NCI-H2196 treated with DMSO at 0.1 percent for 48 hours (cell line): ENCODE data around the gene ZNF526.

Experiments
- DNase-seq: peaks from one replicate; lab custom pipeline; 2025; ENCODE audit not compliant: unreplicated experiment; lab: John Stamatoyannopoulos, UW

ZNF526 gene

GRCh38 chr19:42196011-42197001 is 23.8 kb upstream of the ZNF526 start:
- no peak for DNase-seq

- no peak for DNase-seq
These were observed 22.7 kb upstream of the ZNF526 start for GRCh38 chr19:42197375-42197817.

GRCh38 chr19:42198676-42199439 is 21.3 kb upstream of the ZNF526 start:
- DNase-seq = no peak

DNA sequence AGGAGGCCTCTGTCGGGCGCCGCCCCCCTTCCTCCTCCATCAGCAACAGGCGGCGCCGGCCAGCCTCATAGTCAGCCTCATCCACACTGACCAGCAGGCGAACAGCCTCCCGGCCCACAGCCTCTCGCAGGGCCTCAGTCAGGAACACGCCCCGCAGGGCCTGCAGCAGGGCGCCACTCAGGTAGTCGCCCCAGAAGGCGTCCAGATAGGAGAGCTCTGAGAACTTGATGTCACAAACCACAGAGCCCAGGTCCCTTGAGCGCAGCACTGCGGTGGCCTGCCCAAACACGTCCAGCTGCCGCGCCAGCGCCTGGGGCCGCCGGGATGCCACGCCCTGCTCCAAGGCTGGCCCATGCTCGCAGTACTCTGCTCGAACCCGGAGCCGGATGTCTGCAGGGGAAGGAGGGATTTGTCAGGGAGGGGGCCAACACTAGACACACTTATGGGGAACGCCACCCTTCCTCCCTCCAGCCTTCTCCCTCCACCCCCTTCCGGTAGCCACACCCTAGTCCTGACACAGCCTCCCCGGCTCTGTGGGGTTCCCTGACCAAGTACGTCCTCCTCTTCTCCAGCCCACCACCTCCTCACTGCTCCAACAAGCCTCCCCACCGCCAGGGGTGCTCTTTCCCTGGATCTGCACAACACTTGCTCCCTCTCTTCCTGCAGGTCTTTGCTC is 20.5 kb upstream of the ZNF526 start:
- no peak for DNase-seq

GRCh38 chr19:42200116-42200715 is 19.9 kb upstream of the ZNF526 start:
- no peak for DNase-seq

GRCh38 chr19:42201489-42202289 is 18.4 kb upstream of the ZNF526 start:
- DNase-seq = no peak

DNA sequence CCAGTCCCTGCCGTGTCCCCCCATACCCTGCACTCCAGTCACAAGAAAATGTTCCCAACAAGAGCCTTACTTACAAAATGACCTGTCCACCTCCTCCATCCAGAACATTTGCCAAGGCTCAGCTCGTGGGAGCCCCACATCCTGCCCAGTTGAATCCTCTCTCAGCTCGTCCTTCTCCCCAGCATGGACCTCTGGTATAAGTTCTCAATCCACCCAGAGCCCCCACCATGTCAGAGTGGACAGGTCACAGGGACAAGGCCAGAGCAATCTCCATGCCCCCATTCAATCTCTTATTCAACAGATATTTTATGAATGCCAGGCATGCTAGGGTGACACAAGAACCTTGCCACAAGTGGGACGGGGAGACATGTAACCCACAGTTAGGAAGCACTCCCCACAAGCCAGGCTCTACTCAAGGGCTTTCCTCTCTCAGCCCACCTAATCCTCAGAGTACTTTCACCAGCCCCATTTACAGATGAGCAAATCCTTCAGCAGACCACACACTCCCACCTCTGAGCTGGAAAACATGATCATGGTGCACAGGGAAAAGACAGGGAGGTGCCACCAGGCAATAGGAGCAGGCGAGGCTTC is 17.7 kb upstream of the ZNF526 start:
- no peak for DNase-seq

DNA sequence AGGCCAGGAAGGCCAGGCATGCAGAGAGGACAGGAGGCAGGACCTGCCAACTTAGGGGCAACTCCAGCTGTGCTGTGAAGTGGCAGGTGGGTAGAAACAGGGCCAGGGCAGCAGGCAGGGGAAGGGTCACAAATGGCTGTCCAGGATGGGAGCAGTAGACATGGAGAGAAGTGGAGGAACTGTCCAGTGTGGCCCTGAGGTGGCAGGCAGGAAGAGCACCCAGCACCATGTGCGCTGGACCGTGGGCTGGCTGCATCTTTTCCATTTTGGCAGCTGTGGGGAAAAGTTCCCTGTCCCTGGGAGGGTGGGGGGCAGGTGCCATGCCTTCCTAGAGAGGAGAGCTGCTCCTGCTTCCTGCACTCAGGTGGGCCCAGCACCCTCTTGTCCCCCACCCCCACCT is 16.4 kb upstream of the ZNF526 start:
- DNase-seq = no peak

GRCh38 chr19:42204664-42205063 is 15.4 kb upstream of the ZNF526 start:
- DNase-seq = no peak

DNA sequence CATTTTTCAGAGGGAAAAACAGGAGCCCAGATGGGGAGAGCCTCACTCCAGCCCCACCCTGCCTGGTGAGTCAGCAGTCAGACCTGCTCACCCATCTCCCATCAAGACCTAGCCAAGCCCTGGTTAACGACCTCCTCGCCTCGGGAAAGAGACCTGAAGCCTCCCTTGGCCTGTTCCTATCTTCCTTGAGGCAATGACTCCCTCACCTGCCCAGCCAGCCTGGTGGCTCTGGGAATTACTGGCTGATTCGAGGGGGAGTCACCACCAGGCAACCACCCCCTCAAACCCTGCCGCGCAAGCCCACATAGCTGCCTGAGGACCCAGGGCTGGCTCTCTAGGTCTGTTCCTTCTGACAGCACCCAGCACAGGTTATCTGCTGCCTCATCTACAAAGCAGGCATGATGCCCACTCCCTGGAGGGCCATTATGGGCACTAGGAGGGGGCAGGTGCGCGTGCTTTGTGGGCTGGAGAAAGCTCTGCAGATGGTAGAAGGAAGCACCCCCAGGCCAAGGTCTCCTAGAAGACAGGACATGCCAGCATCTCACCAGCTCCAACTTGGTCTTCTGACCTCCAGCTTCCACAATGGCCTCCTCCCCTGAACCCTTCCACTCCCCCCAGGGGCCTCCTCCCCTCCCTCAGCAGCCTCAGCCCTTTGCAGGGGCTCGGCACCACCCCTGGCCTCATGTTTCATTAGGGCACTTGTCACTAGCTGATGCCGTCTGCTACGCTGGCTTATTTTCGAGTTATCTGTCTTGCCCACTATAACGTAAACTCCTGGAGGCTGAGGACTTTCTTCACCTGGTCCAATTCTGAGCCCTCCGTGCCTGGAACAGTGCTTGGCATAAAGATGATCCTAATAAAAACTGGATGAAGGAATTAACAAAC is 13.0 kb upstream of the ZNF526 start:
- DNase-seq = no peak

DNA sequence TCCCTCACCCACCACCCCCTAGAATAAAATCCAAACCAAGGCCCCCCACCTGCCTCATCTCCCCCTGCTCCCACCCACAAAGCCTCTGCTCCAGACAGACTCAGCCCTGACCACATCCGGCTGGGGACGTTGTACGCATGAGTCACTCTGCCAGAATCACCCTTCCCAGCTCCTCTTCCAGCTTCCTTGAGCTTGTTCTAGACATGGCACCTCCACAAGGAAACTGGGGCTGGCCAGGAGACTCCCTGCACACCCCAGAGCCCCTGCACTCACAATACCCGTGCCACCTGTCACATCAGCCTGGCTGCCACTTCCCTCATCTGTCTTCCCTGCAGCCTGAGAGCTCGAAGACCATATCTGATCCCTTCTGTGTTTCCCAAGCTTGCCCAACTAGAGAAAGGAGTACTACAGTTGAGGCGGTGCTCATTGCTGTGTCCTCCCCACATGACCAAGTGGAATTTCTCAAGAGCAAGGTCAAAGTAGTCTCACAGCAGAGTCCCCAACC is 12.3 kb upstream of the ZNF526 start:
- no peak for DNase-seq

DNA sequence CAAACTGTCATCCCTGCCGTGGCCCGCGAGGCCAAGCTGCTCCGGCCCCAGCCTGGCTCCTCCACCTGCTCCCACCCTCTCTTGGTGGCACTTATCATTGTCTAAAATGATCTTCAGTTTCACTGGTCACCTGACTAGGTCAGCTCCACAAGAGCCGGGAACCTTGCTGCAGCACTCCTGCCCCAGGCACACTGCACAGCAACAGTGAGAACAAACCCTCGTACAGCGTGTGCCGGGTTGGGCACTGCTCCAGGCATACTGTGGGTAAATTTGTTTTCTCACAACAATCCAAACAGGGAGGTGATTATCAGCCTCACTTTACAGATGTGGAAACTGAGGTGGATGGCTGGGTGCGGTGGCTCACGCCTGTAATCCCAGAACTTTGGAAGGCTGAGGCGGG is 11.5 kb upstream of the ZNF526 start:
- peak; percentile 53 for DNase-seq

DNA sequence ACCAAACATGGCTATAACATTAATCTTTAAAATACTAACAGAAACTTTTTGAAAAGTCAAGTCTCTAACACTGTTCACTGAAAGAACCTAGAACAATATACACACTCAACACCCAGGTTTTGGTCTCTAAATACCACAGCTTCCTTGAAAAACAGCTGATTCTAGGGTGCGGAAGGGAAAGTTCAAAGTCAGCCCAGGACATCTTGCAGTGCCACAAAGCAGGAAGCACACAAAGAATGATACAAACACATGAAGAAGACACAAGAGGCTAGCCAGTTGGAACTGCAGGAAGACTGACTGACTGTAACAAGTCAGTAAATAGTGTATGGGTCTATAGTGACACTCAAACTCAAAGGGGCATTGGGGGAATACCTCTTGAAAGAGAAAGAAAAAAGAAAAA is 7.2 kb upstream of the ZNF526 start:
- no peak for DNase-seq

GRCh38 chr19:42214810-42215485 is 5.2 kb upstream of the ZNF526 start:
- no peak for DNase-seq

DNA sequence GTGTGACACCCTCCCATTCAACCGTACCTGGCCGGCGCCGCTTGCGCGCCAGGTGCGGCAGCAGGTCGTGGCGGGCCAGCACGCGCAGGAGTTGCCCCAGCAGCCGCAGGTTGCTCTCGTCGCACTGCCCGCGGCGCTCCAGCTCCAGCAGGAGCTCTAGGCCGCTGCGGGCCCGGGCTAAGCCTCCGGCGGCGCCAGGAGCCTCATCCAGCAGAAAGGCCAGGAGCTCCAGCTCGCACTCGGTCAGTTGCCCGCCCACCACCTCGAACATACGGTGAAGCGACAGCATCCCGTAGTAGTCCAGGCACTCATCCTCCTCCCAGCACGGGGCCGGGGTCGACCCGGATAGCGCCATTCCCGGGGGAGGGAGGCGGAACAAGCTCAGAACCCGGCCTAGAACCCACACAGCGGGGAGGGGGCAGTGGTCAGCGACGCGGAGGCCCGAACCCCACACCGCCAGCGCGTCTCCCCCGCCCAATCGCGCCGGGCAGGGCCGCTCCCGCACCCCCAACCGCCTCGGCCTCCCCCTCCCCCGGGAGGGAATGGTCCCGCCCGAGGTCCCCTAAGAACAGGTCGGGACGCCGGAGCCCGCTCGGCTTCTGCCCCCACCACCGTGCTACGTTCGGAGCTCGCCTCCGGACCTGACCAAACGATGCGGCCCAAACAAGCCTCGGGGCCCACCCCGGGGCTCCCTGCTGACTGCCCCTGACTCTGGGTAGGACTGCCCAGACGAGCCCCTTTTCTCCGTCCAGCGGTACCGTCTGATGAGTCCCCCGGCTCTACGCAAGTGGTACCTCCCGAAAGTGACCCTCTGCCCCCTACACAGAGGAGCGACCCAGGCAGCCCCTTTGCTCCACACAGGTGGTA is 3.2 kb upstream of the ZNF526 start:
- no peak for DNase-seq

GRCh38 chr19:42217520-42218437 is 2.3 kb upstream of the ZNF526 start, which contains the start of gene DEDD2:
DEDD2 (minus strand) TSS chr19:42217677; CDS start chr19:42217007, 670 bp downstream.
- DNase-seq = peak; percentile 93
